H1 (cell line): Measurements from ENCODE around the gene ITGB2. TPM values are rescaled to one million over a fixed set of nuclear protein-coding genes. Genes with fewer than 3 reads are reported as not detected.

Experiments
- ASH2L ChIP-seq: fragments of 200-600, 300-600 bp; sonication (generic); IDR thresholded peaks from one replicate; pipeline ENCODE4 v1.7.1; 2017; ENCODE audit warnings: low read length
- BACH1 ChIP-seq: IDR thresholded peaks from 2 replicates; pipeline ENCODE4 v1.6.1; 2012; ENCODE audit warnings: low read length, improper control_type of control experiment
- BRCA1 ChIP-seq: IDR thresholded peaks from 2 replicates; pipeline ENCODE4 v1.6.1; 2012; ENCODE audit warnings: low read depth, low read length, improper control_type of control experiment
- CBX5 ChIP-seq: fragments of 300-800, 300-1000 bp; sonication (generic); IDR thresholded peaks from 2 replicates; pipeline ENCODE4 v1.7.1; 2016; ENCODE audit warnings: antibody characterized with exemption, low read length, low read depth
- POLR2A ChIP-seq, 2 experiments: IDR thresholded peaks; 1 replicate in 1 of 2; 2 replicates in 1 of 2; pipeline ENCODE4 v1.6.1; 2011; ENCODE audit warnings: low read depth in 2 of 2, low read length in 2 of 2, mild to moderate bottlenecking in 2 of 2; ENCODE audit errors: control extremely low read depth in 1 of 2
- ZNF274 ChIP-seq: IDR thresholded peaks from 2 replicates; pipeline ENCODE4 v1.7.0; 2012; ENCODE audit warnings: low read length, borderline replicate concordance; ENCODE audit errors: extremely low read depth
- polyA plus RNA-seq, 7 experiments: library from polyadenylated mRNA; depleted of rRNA in 3 of 7; stranded (reverse) in 5 of 7; unstranded in 2 of 7; fragments of >200 nt in 5 of 7; fragments of 200-250 nt in 2 of 7; gene quantifications; 1 replicate in 5 of 7; 2 replicates in 1 of 7; 4 replicates in 1 of 7; pipeline versions ENCODE4 v1.2.1 to v1.2.3, GENCODE V29; 2011 to 2013; ENCODE audit warnings: missing spikeins in 2 of 7, mixed read lengths in 2 of 7
- total RNA-seq: library from RNA; stranded (reverse); fragmentation: NEBNext Ultra II Directional; extraction: Animal tissue kit (Norgen Biotek cat#: 25700); gene quantifications from 2 replicates; pipeline ENCODE4 v1.2.1, GENCODE V29; 2021

ITGB2 gene
- total and polyA plus RNA-seq, 2 of the 8 experiments (the other 6 are each of a cell fraction or from before 2014, with no cell fraction given) = 0.24 to 0.63 TPM

- no peak for TF ChIP-seq ASH2L
- no peak for TF ChIP-seq CBX5
- no peak for TF ChIP-seq BRCA1
- TF ChIP-seq ZNF274 = no peak
- no peak for TF ChIP-seq POLR2A (IDR thresholded peaks at IDR 0.05; ENCODE audit: control extremely low read depth in 1 of 2, low read depth in 2 of 2, low read length in 2 of 2)
- no peak for TF ChIP-seq BACH1
Measured at GRCh38 chr21:44923480-44924084, 2.9 kb upstream of the ITGB2 start (continued).
